Uterus (tissue), 2 donors: ENCODE measurements around the gene AARS1.
"Not testable (repeated sequence)": the region's sequence is repeated elsewhere in the genome, so short reads cannot be mapped to it uniquely, and the experiment has no call there.

Experiments
- POLR2A ChIP-seq, 2 donors: fragments of 450-650 bp; IDR thresholded peaks; one replicate each; pipeline ENCODE4 v1.6.1; 2016; ENCODE audit warnings: antibody characterized with exemption in 2 of 2, mild to moderate bottlenecking in 1 of 2, moderate library complexity in 1 of 2
- TF ChIP-seq, protein P1 (sequence below), 4 experiments: fragments of 200-600 bp in 2 of 4; fragments of 450-650 bp in 2 of 4; sonication (generic) in 2 of 4; IDR thresholded peaks; one replicate each; pipeline ENCODE4 v1.5.1; 2016 to 2019; ENCODE audit warnings: antibody characterized with exemption in 4 of 4, mild to moderate bottlenecking in 2 of 4, moderate library complexity in 1 of 4

DNA sequence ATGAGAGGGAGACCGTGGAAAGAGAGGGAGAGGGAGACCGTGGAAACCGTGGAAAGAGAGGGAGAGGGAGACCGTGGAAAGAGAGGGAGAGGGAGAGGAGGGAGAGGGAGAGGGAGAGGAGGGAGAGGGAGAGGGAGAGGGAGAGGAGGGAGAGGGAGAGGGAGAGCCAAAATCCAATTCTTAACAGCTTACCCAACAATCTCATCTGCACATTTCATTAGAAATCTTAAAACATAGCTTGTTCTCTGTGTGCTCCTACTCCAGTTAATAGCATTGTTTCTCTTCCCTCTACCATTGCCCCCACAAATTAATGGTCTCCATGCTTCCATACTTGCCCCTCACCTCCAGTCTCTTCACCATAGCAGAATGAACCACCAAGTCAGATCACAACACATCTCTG, 63.9 kb downstream of the AARS1 start:
- TF ChIP-seq, protein P1, sequence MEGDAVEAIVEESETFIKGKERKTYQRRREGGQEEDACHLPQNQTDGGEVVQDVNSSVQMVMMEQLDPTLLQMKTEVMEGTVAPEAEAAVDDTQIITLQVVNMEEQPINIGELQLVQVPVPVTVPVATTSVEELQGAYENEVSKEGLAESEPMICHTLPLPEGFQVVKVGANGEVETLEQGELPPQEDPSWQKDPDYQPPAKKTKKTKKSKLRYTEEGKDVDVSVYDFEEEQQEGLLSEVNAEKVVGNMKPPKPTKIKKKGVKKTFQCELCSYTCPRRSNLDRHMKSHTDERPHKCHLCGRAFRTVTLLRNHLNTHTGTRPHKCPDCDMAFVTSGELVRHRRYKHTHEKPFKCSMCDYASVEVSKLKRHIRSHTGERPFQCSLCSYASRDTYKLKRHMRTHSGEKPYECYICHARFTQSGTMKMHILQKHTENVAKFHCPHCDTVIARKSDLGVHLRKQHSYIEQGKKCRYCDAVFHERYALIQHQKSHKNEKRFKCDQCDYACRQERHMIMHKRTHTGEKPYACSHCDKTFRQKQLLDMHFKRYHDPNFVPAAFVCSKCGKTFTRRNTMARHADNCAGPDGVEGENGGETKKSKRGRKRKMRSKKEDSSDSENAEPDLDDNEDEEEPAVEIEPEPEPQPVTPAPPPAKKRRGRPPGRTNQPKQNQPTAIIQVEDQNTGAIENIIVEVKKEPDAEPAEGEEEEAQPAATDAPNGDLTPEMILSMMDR (IDR thresholded peaks at IDR 0.05): not testable (repeated sequence)
- TF ChIP-seq POLR2A (IDR thresholded peaks at IDR 0.05): not testable (repeated sequence)
